CD4-positive, alpha-beta memory T cell (primary cell): ENCODE results near the gene A4GALT. TPM values are rescaled to one million over a fixed set of nuclear protein-coding genes. Genes with fewer than 3 reads are reported as not detected.
"Not testable (repeated sequence)": the region's sequence is repeated elsewhere in the genome, so short reads cannot be mapped to it uniquely, and the experiment has no call there.

Experiments
- CTCF ChIA-PET: fragments of 350-600 bp; sonication (Branson Sonifier 250); formaldehyde crosslinking; loops from one replicate; lab custom pipeline; 2021; ENCODE audit warnings: inconsistent platforms; ENCODE audit not compliant: partially characterized antibody; lab: Charles Lee
- POLR2A ChIA-PET: fragments of 350-600 bp; sonication (Branson Sonifier 250); formaldehyde crosslinking; loops from one replicate; lab custom pipeline; 2021; ENCODE audit not compliant: partially characterized antibody; lab: Charles Lee
- DNase-seq, 5 donors: peaks; one replicate each; pipeline versions ENCODE4 v3.0.0 to v3.0.0-alpha.2; 2020 to 2022; ENCODE audit warnings: mixed read lengths in 1 of 5
- H3K27ac ChIP-seq: one replicate; pipeline ENCODE4 v1.7.0; 2013; ENCODE audit warnings: low read depth, low read length
- H3K27me3 ChIP-seq: 2 replicates; pipeline ENCODE4 v1.7.0; 2013; ENCODE audit warnings: mild to moderate bottlenecking, low read length, moderate library complexity; ENCODE audit not compliant: insufficient read depth
- H3K36me3 ChIP-seq: 2 replicates; pipeline ENCODE4 v1.7.0; 2013; ENCODE audit warnings: mild to moderate bottlenecking, low read length, moderate library complexity; ENCODE audit not compliant: insufficient read depth
- H3K4me1 ChIP-seq: 2 replicates; pipeline ENCODE4 v1.7.0; 2013; ENCODE audit warnings: mild to moderate bottlenecking, low read length, moderate library complexity; ENCODE audit not compliant: insufficient read depth
- H3K4me3 ChIP-seq, 2 donors: one replicate each; pipeline ENCODE4 v1.7.0; 2013; ENCODE audit warnings: low read length in 2 of 2, mild to moderate bottlenecking in 1 of 2
- H3K9me3 ChIP-seq, 2 donors: one replicate each; pipeline ENCODE4 v1.7.0; 2013; ENCODE audit warnings: low read length in 2 of 2, control low read depth in 1 of 2; ENCODE audit not compliant: control insufficient read depth in 1 of 2
- H3K27ac Mint-ChIP-seq, 7 donors: one replicate each; pipeline ENCODE4 v1.8.0; 2020 to 2021; ENCODE audit warnings: mixed read lengths in 7 of 7, mild to moderate bottlenecking in 6 of 7, inconsistent platforms in 3 of 7, moderate library complexity in 3 of 7
- H3K27me3 Mint-ChIP-seq, 2 donors: one replicate each; pipeline ENCODE4 v1.8.0; 2020 to 2021; ENCODE audit warnings: mixed read lengths in 2 of 2
- H3K36me3 Mint-ChIP-seq, 2 donors: one replicate each; pipeline ENCODE4 v1.8.0; 2020 to 2021; ENCODE audit warnings: mixed read lengths in 2 of 2, inconsistent platforms in 1 of 2, mild to moderate bottlenecking in 1 of 2
- H3K4me1 Mint-ChIP-seq, 4 donors: one replicate each; pipeline ENCODE4 v1.8.0; 2020 to 2021; ENCODE audit warnings: mixed read lengths in 4 of 4, mild to moderate bottlenecking in 1 of 4
- H3K4me3 Mint-ChIP-seq, 8 donors: one replicate each; pipeline ENCODE4 v1.8.0; 2020 to 2021; ENCODE audit warnings: mixed read lengths in 8 of 8, mild to moderate bottlenecking in 7 of 8, moderate library complexity in 6 of 8, inconsistent platforms in 3 of 8
- H3K9me3 Mint-ChIP-seq, 8 donors: one replicate each; pipeline ENCODE4 v1.8.0; 2020 to 2021; ENCODE audit warnings: mixed read lengths in 8 of 8, mild to moderate bottlenecking in 5 of 8, inconsistent platforms in 3 of 8, moderate library complexity in 1 of 8
- intact Hi-C: fragments of 100-400 bp; cut with micrococcal nuclease; formaldehyde crosslinking; loops from one replicate; pipeline ENCODE4 v1.15.1; 2023
- polyA plus RNA-seq, 2 donors: library from polyadenylated mRNA; unstranded; fragments of 300-500 nt; fragmentation: Illumina TruSeq; gene quantifications; one replicate each; pipeline ENCODE4 v1.2.3, GENCODE V29; 2021
- total RNA-seq, 2 experiments: library from RNA; stranded (reverse); gene quantifications; one replicate each; pipeline ENCODE4 v1.2.3, GENCODE V29; 2021

The A4GALT gene
- total and polyA plus RNA-seq, 4 experiments from 2014 or later = 0.15 TPM; not detected in 3

- peaks cover 0 to 7% of the 10 kb centered on the region in 2 donors for H3K27me3 Mint-ChIP-seq
- Histone ChIP-seq H3K4me3 (no peak overlapping the region), H3K36me3 (no peaks in the 10 kb centered on the region), H3K9me3 (no peaks in the 10 kb centered on the region), H3K27ac (no peak overlapping the region), H3K27me3 (no peaks in the 10 kb centered on the region), H3K4me1 (no peaks in the 10 kb centered on the region)
- H3K36me3 Mint-ChIP-seq = no peaks in the 10 kb centered on the region
- ChIA-PET CTCF (no interaction called here), POLR2A (no interaction called here)
- H3K4me1 Mint-ChIP-seq = no peaks in the 10 kb centered on the region
- H3K27ac Mint-ChIP-seq = no peak overlapping the region
- H3K9me3 Mint-ChIP-seq = no peaks in the 10 kb centered on the region
- DNase-seq = no peak
- no peak overlapping the region for H3K4me3 Mint-ChIP-seq
- intact Hi-C loops = no loop called here
Measured at GRCh38 chr22:42752912-42753311, 32.2 kb upstream of the A4GALT start.

GRCh38 chr22:42752230-42752746 lies 31.6 kb upstream of the A4GALT start:
- H3K36me3 Mint-ChIP-seq = no peaks in the 10 kb centered on the region
- ChIA-PET CTCF (no interaction called here), POLR2A (no interaction called here)
- Histone ChIP-seq H3K9me3 (no peaks in the 10 kb centered on the region), H3K4me1 (no peaks in the 10 kb centered on the region), H3K36me3 (no peaks in the 10 kb centered on the region), H3K4me3 (no peak overlapping the region), H3K27ac (no peak overlapping the region), H3K27me3 (no peaks in the 10 kb centered on the region)
- no peaks in the 10 kb centered on the region for H3K4me1 Mint-ChIP-seq
- intact Hi-C loops = no loop called here
- peaks cover under 1 to 4% of the 10 kb centered on the region in 2 donors for H3K27me3 Mint-ChIP-seq
- no peak overlapping the region for H3K4me3 Mint-ChIP-seq
- no peaks in the 10 kb centered on the region for H3K9me3 Mint-ChIP-seq
- H3K27ac Mint-ChIP-seq = no peak overlapping the region
- DNase-seq = no peak

GRCh38 chr22:42750421-42750820 lies 29.8 kb upstream of the A4GALT start:
- H3K27ac ChIP-seq, DNase-seq, intact Hi-C loops, CTCF ChIA-PET, H3K9me3 Mint-ChIP-seq, H3K36me3 ChIP-seq, H3K27me3 ChIP-seq, H3K4me1 ChIP-seq, H3K4me3 Mint-ChIP-seq, H3K27ac Mint-ChIP-seq, H3K4me1 Mint-ChIP-seq, H3K27me3 Mint-ChIP-seq, H3K4me3 ChIP-seq, H3K36me3 Mint-ChIP-seq, H3K9me3 ChIP-seq, POLR2A ChIA-PET: not testable (repeated sequence)

GRCh38 chr22:42747701-42748513 lies 27.2 kb upstream of the A4GALT start:
- Mint-ChIP-seq H3K27me3 (peaks cover 2 to 7% of the 10 kb centered on the region in 2 donors), H3K27ac (no peak overlapping the region), H3K36me3 (no peaks in the 10 kb centered on the region), H3K9me3 (no peaks in the 10 kb centered on the region), H3K4me3 (no peak overlapping the region), H3K4me1 (no peaks in the 10 kb centered on the region)
- ChIA-PET POLR2A (no interaction called here), CTCF (no interaction called here)
- H3K27ac ChIP-seq = no peak overlapping the region
- no peak overlapping the region for H3K4me3 ChIP-seq
- H3K4me1 ChIP-seq = no peaks in the 10 kb centered on the region
- H3K9me3 ChIP-seq = no peaks in the 10 kb centered on the region
- H3K27me3 ChIP-seq = no peaks in the 10 kb centered on the region
- intact Hi-C loops = no loop called here
- DNase-seq = no peak
- H3K36me3 ChIP-seq = no peaks in the 10 kb centered on the region

- intact Hi-C loops = no loop called here
- DNase-seq = no peak
- Mint-ChIP-seq H3K4me3 (no peak overlapping the region), H3K36me3 (no peaks in the 10 kb centered on the region), H3K27me3 (peaks cover 6 to 14% of the 10 kb centered on the region in 2 donors), H3K27ac (no peak overlapping the region), H3K4me1 (no peaks in the 10 kb centered on the region), H3K9me3 (no peaks in the 10 kb centered on the region)
- ChIA-PET CTCF (no interaction called here), POLR2A (no interaction called here)
- Histone ChIP-seq H3K36me3 (no peaks in the 10 kb centered on the region), H3K4me1 (no peaks in the 10 kb centered on the region), H3K4me3 (no peak overlapping the region), H3K9me3 (no peaks in the 10 kb centered on the region), H3K27ac (no peak overlapping the region), H3K27me3 (no peaks in the 10 kb centered on the region)
Measured at GRCh38 chr22:42745118-42745517, 24.4 kb upstream of the A4GALT start.

- Mint-ChIP-seq H3K4me1 (no peaks in the 10 kb centered on the region), H3K4me3 (no peak overlapping the region), H3K27me3 (peaks cover 6 to 20% of the 10 kb centered on the region in 2 donors), H3K36me3 (no peaks in the 10 kb centered on the region), H3K9me3 (no peaks in the 10 kb centered on the region), H3K27ac (no peak overlapping the region)
- H3K9me3 ChIP-seq = no peaks in the 10 kb centered on the region
- intact Hi-C loops = no loop called here
- no peak for DNase-seq
- no peaks in the 10 kb centered on the region for H3K4me1 ChIP-seq
- H3K4me3 ChIP-seq = no peak overlapping the region
- CTCF ChIA-PET = interaction anchor here (1.0 kb wide), 1 partner anchor 229 kb away, joined by 3 read pairs; no protein-coding TSS in a partner anchor
- H3K27me3 ChIP-seq = no peaks in the 10 kb centered on the region
- POLR2A ChIA-PET = no interaction called here
- H3K36me3 ChIP-seq = no peaks in the 10 kb centered on the region
- no peak overlapping the region for H3K27ac ChIP-seq
Measured at GRCh38 chr22:42743501-42743991, 22.9 kb upstream of the A4GALT start.

GRCh38 chr22:42742940-42743339 lies 22.3 kb upstream of the A4GALT start:
- Mint-ChIP-seq H3K4me3 (no peak overlapping the region), H3K9me3 (no peaks in the 10 kb centered on the region), H3K4me1 (no peaks in the 10 kb centered on the region), H3K27me3 (peaks cover 7 to 20% of the 10 kb centered on the region in 2 donors), H3K36me3 (no peaks in the 10 kb centered on the region), H3K27ac (no peak overlapping the region)
- H3K9me3 ChIP-seq = no peaks in the 10 kb centered on the region
- no peak overlapping the region for H3K4me3 ChIP-seq
- H3K4me1 ChIP-seq = no peaks in the 10 kb centered on the region
- no peak for DNase-seq
- no peak overlapping the region for H3K27ac ChIP-seq
- POLR2A ChIA-PET = no interaction called here
- H3K27me3 ChIP-seq = no peaks in the 10 kb centered on the region
- H3K36me3 ChIP-seq = no peaks in the 10 kb centered on the region
- CTCF ChIA-PET = no interaction called here
- intact Hi-C loops = no loop called here
